DOHH2 (cell line): ENCODE data around the gene TFF3.

Experiments used
- H3F3A ChIP-seq: fragments of 200-600 bp; sonication (generic), shearing (Covaris generic); 2 replicates; pipeline ENCODE4 v1.6.0; 2016; ENCODE audit warnings: antibody characterized with exemption, mild to moderate bottlenecking; ENCODE audit not compliant: control insufficient read depth, insufficient read depth
- H3K27ac ChIP-seq: fragments of 200-600 bp; sonication (generic); 2 replicates; pipeline ENCODE4 v1.5.1; 2014; ENCODE audit warnings: low read depth, mild to moderate bottlenecking, low read length, moderate library complexity
- H3K27me3 ChIP-seq: fragments of 200-600 bp; sonication (generic); 2 replicates; pipeline ENCODE4 v1.6.1; 2014; ENCODE audit warnings: mild to moderate bottlenecking, low read length, mixed read lengths; ENCODE audit not compliant: control insufficient read depth
- H3K36me3 ChIP-seq: fragments of 200-600 bp; sonication (generic); 2 replicates; pipeline ENCODE4 v1.6.1; 2014; ENCODE audit warnings: mild to moderate bottlenecking, low read length, moderate library complexity, mixed read lengths; ENCODE audit not compliant: control insufficient read depth
- H3K4me1 ChIP-seq: fragments of 200-600 bp; sonication (generic); 2 replicates; pipeline ENCODE4 v1.6.1; 2014; ENCODE audit warnings: mild to moderate bottlenecking, low read length, mixed read lengths; ENCODE audit not compliant: control insufficient read depth
- H3K4me2 ChIP-seq: fragments of 200-600 bp; sonication (generic); 2 replicates; pipeline ENCODE4 v1.6.0; 2014; ENCODE audit warnings: mild to moderate bottlenecking, low read length, moderate library complexity
- H3K4me3 ChIP-seq: fragments of 200-600 bp; sonication (generic); 2 replicates; pipeline ENCODE4 v1.5.1; 2014; ENCODE audit warnings: mild to moderate bottlenecking, low read length, mixed read lengths
- H3K79me2 ChIP-seq: fragments of 200-600 bp; sonication (generic); 2 replicates; pipeline ENCODE4 v1.6.1; 2014; ENCODE audit warnings: mild to moderate bottlenecking, low read length, mixed read lengths; ENCODE audit not compliant: control insufficient read depth
- H3K9me2 ChIP-seq: fragments of 200-600 bp; sonication (generic); replicated peaks from 2 replicates; pipeline ENCODE4 v1.6.1; 2014; ENCODE audit warnings: mild to moderate bottlenecking, low read length, mixed read lengths; ENCODE audit not compliant: control insufficient read depth
- H3K9me3 ChIP-seq: fragments of 200-600 bp; sonication (generic); 2 replicates; pipeline ENCODE4 v1.6.1; 2014; ENCODE audit warnings: antibody characterized with exemption, low read length, mixed read lengths; ENCODE audit not compliant: control insufficient read depth, insufficient read depth
- H4K20me1 ChIP-seq: fragments of 200-600 bp; sonication (generic); 2 replicates; pipeline ENCODE4 v1.6.0; 2014; ENCODE audit warnings: low read depth, mild to moderate bottlenecking, antibody characterized with exemption, low read length, moderate library complexity; ENCODE audit not compliant: control insufficient read depth, insufficient read depth
- CTCF ChIP-seq: fragments of 200-600 bp; sonication (generic); IDR thresholded peaks from one replicate; pipeline ENCODE4 v1.5.1; 2014; ENCODE audit warnings: antibody characterized with exemption, mild to moderate bottlenecking, low read depth, low read length; ENCODE audit not compliant: poor library complexity, severe bottlenecking
- EZH2phosphoT487 ChIP-seq: fragments of 200-600 bp; sonication (generic); IDR thresholded peaks from 2 replicates; pipeline ENCODE4 v1.6.1; 2017; ENCODE audit warnings: borderline replicate concordance, mild to moderate bottlenecking, antibody characterized with exemption, low read length, moderate library complexity, mixed read lengths

Gene TFF3

GRCh38 chr21:42356046-42356445 lies 40.8 kb upstream of the TFF3 start:
- TF ChIP-seq CTCF, result no peak
- TF ChIP-seq EZH2phosphoT487, result no peak
- no peaks in the 10 kb centered on the region for H3K4me1 ChIP-seq
- no peaks in the 10 kb centered on the region for H4K20me1 ChIP-seq
- peaks cover 4% of the 10 kb centered on the region; the same call in 1 of the 2 replicates for H3K27me3 ChIP-seq
- H3K4me3 ChIP-seq, result no peak overlapping the region
- H3K36me3 ChIP-seq, result no peaks in the 10 kb centered on the region
- H3K4me2 ChIP-seq, result no peak overlapping the region
- H3K9me2 ChIP-seq, result no peaks in the 10 kb centered on the region
- H3K79me2 ChIP-seq, result no peaks in the 10 kb centered on the region
- H3K9me3 ChIP-seq, result peaks cover 6% of the 10 kb centered on the region
- H3F3A ChIP-seq, result no peaks in the 10 kb centered on the region
- H3K27ac ChIP-seq, result no peak overlapping the region

GRCh38 chr21:42353623-42354022 lies 38.4 kb upstream of the TFF3 start:
- H3K4me3 ChIP-seq, result no peak overlapping the region
- no peaks in the 10 kb centered on the region for H3K36me3 ChIP-seq
- no peak for TF ChIP-seq CTCF
- TF ChIP-seq EZH2phosphoT487, result no peak
- H3K9me2 ChIP-seq, result no peaks in the 10 kb centered on the region
- peaks cover 4% of the 10 kb centered on the region; the same call in 1 of the 2 replicates for H3K27me3 ChIP-seq
- H3K9me3 ChIP-seq, result no peaks in the 10 kb centered on the region
- no peaks in the 10 kb centered on the region for H3F3A ChIP-seq
- no peaks in the 10 kb centered on the region for H3K79me2 ChIP-seq
- H3K27ac ChIP-seq, result no peak overlapping the region
- no peaks in the 10 kb centered on the region for H3K4me1 ChIP-seq
- no peaks in the 10 kb centered on the region for H4K20me1 ChIP-seq
- H3K4me2 ChIP-seq, result no peak overlapping the region

GRCh38 chr21:42352441-42353095 lies 37.4 kb upstream of the TFF3 start:
- Histone ChIP-seq H4K20me1 (no peaks in the 10 kb centered on the region), H3K4me2 (no peak overlapping the region)
- TF ChIP-seq CTCF (no peak), EZH2phosphoT487 (no peak)

More at GRCh38 chr21:42352441-42353095, 37.4 kb upstream of the TFF3 start:
- H3K36me3 ChIP-seq, result no peaks in the 10 kb centered on the region
- no peaks in the 10 kb centered on the region for H3K9me2 ChIP-seq
- no peaks in the 10 kb centered on the region for H3K9me3 ChIP-seq
- H3K4me3 ChIP-seq, result no peak overlapping the region
- H3K27me3 ChIP-seq, result peaks cover 4% of the 10 kb centered on the region; the same call in 1 of the 2 replicates
- H3K27ac ChIP-seq, result no peak overlapping the region
- H3F3A ChIP-seq, result no peaks in the 10 kb centered on the region
- no peaks in the 10 kb centered on the region for H3K79me2 ChIP-seq
- no peaks in the 10 kb centered on the region for H3K4me1 ChIP-seq
